Measurements from ENCODE around the gene INTS14. TPM values are rescaled to one million over a fixed set of nuclear protein-coding genes. Genes with fewer than 3 reads are reported as not detected.
"Not testable (repeated sequence)": the region's sequence is repeated elsewhere in the genome, so short reads cannot be mapped to it uniquely, and the experiment has no call there.

INTS14 gene
- total RNA-seq, 2 donors from 2014 or later, result 15.3 to 17.8 TPM

- intact Hi-C loops (cut with DNase I), result no loop called here
- no peak for ATAC-seq
- no peak for DNase-seq
These were observed 12.5 kb downstream of the INTS14 start for GRCh38 chr15:65598468-65598867.

- ATAC-seq, result no peak
- intact Hi-C loops (cut with DNase I), result no loop called here
- no peak for DNase-seq
These were observed 15.0 kb downstream of the INTS14 start for GRCh38 chr15:65595960-65596359.

DNA sequence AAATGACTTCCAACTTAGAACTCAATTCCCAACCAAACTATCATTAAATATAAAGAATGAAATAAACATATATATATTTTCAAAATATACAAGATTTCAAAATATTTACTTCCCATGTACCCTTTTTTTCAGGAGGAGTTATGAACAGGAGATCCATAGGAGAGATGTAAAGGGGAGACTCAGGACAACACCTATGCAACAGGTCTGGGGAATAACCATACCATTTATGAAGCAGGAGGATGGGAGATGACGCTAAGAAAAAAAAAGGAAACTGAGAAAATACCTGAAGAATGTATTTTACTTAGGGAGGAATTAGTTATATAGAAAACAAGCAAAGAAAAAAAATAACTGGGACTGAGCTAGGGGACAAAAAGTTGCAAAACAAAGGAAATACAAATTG, 23.8 kb downstream of the INTS14 start:
- ATAC-seq (no peak), DNase-seq (no peak)
- intact Hi-C loops (cut with DNase I), result no loop called here

DNA sequence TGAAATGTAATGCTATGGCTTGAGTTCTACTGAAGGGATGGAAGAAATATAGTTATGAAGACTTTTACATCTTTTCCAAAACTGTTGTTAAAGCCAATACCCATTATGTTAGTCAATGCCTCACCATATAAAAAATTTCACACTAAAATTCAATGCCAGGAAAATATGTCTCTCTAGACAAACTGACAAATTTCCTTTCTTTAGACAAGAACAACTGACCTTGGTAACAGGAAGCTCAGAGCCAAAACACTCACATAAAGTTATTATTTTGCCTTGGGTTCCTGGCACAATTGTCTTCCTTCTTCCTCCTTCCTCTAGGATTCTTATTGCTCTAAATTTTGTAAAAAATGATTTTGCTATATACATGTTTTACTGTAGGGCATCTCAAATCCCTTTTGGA, 26.7 kb downstream of the INTS14 start:
- DNase-seq (no peak), ATAC-seq (no peak)
- intact Hi-C loops (cut with DNase I), result no loop called here

- intact Hi-C loops (cut with DNase I), result no loop called here
- DNase-seq (no peak), ATAC-seq (no peak)
These were observed 27.2 kb downstream of the INTS14 start for GRCh38 chr15:65583701-65584100.

- ATAC-seq (peak in 1 of 2 donors; percentile 47), DNase-seq (no peak)
- intact Hi-C loops (cut with DNase I), result no loop called here
These were observed 30.6 kb downstream of the INTS14 start for GRCh38 chr15:65580287-65580686.

GRCh38 chr15:65579762-65580161, 31.2 kb downstream of the INTS14 start:
- intact Hi-C loops (cut with DNase I), result no loop called here
- no peak for ATAC-seq

GRCh38 chr15:65578904-65579728, 31.8 kb downstream of the INTS14 start:
- intact Hi-C loops (cut with DNase I), result no loop called here
- no peak for ATAC-seq
- DNase-seq, result no peak

More at GRCh38 chr15:65579762-65580161, 31.2 kb downstream of the INTS14 start:
- DNase-seq, result no peak

GRCh38 chr15:65577129-65577996, 33.6 kb downstream of the INTS14 start:
- ATAC-seq (peak in 1 of 2 donors; percentile 19), DNase-seq (no peak)
- intact Hi-C loops (cut with DNase I), result no loop called here

GRCh38 chr15:65576664-65577063, 34.3 kb downstream of the INTS14 start:
- intact Hi-C loops (cut with DNase I), result no loop called here
- ATAC-seq, result peak in 1 of 2 donors; percentile 42
- no peak for DNase-seq

DNA sequence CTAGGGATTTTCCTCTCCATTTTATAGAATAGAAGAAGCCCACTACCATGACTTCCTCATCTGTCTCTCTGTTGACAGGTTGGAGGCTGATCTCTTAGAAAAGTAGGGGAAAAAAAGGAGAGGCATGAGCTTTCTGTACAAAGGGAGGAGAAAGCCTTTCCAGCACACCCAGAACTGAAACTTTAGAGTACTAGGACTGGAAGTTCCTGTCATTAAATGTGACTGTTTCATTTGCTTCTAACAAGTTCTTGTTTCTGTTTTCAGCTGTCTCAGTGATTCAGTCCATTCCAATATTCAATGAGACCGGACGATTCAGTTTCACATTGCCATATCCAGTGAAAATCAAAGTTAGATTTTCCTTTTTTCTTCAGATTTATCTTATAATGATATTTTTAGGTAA, 39.0 kb downstream of the INTS14 start:
- ATAC-seq (no peak), DNase-seq (no peak)
- intact Hi-C loops (cut with DNase I), result no loop called here

DNA sequence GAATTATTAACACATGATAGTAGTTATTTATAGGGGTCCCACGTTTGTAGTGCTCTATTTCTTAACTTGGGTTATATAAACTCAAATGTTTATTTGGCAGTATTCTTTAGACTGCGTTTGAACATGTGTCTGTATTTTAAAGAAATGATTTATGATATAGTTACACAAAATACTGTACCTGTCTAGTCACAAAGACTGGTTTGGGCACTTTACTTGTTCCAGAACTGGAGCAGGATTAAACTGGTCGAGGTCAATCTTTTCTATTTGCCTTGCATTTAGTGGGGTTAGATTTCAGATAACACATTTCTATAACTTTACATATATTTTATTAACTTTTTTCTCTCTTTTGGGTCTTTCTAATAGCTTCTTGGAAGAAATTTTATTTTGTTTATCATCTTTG, 41.2 kb downstream of the INTS14 start:
- intact Hi-C loops (cut with DNase I), result no loop called here
- ATAC-seq, result no peak
- DNase-seq, result no peak

DNA sequence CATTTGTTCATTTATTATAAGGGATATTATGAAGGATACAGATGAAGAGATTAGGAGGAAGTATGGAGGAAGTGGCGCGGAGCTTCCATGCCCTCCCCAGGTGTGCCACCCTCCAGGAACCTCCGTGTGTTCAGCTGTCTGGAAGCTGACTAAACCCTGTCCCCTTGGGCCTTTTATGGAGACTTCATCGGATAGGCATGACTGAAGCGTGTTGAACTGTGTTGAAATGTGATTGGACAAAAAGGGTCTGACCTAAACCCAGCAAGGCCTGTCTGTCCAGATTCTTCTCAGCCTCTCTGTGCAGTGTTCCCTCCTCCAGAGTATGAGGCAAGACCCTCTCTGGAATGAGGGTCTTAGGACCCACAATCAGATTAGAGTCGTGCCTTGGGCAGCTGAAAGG, 49.0 kb downstream of the INTS14 start:
- intact Hi-C loops (cut with DNase I), result no loop called here
- no peak for ATAC-seq
- no peak for DNase-seq

DNA sequence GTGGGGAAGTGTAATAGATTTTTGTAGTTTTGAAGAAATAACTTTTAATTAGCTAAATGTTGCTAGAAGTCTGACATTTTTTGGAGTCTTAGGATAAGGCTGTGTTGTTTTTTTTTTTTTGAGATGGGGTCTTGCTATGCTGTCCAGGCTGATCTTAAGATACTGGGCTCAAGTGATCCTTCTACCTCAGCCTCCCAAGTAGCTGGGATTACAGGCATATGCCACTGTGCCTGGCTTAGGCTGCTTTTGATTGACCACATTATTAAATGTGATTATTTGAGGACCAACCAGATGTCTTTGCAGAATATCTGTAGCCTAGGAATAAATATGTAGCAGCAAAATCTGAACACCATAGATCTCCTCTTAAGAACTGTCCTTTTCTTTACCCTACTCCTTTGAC, 51.0 kb downstream of the INTS14 start:
- intact Hi-C loops (cut with DNase I), result no loop called here
- DNase-seq (no peak), ATAC-seq (no peak)

DNA sequence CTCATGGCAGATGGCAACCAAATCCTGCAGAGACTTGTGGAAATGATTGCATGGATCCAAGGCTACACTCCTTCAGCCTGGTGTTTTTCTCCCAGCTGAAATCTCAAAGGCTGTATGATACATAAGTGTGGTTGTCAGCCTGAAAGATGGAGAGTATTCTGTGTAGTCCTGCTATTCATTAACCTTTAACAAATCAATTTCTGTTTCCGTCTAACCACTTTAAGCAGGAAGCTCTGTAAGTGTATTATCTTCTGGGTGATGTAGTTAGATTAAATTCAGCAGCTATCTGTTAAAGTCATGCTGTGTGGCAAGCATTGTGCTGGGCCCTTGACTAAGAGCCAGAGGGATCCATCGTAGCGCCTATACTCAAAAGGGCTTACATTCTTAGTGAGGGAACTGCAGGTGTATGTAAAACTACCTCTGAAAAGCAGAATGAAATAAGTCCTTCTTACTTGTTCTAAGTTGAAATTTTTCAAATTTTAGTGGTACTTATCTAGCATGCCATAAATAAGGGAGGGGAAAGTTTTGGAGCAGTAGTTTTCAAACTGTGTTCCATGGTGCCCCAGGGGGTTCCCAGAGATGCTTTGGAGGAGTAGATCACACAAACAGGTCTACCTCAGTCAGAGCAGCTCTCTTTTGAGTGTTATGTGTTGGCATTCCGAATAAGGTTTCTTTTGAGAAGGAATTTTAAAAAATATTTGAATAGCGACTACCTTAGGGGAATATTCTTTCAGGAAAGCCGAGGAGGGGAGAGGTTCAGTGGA, 51.8 kb downstream of the INTS14 start:
- DNase-seq (no peak), ATAC-seq (no peak)
- intact Hi-C loops (cut with DNase I), result no loop called here

DNA sequence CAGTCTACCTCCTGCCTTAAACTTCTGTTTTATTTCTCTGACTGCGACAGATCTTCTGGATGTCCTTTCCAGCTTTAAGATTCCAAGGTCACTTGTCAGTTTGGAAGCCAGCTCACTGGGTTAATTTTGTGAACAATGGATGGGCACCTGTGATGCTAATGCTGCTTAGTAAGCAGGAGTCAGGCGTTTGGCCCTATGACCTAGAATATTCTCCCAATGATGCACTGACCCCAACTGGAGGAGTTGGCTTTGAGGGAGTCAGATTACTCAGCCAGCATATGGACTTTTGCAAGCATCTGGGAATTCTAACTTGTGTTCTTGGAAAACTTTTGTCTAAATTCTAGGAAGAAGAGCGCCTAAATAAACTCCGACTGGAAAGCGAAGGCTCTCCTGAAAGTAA, 52.6 kb downstream of the INTS14 start:
- DNase-seq, result no peak
- intact Hi-C loops (cut with DNase I), result no loop called here
- no peak for ATAC-seq

DNA sequence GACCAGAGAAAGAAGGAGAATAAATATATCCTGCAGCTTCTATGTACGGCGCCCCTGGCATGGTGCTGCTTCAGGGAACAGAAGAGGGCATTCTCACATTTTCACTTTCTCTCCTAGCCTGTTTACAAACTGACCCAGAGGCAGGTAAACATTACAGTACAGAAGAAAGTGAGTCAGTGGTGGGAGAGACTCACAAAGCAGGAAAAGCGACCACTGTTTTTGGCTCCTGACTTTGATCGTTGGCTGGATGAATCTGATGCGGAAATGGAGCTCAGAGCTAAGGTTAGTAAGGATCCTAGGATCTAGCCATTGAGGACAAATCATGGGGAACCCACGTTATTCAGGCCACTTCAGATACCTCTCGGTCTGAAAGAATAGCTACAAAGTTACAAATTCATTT, 54.3 kb downstream of the INTS14 start:
- intact Hi-C loops (cut with DNase I), result no loop called here
- ATAC-seq (no peak), DNase-seq (no peak)

DNA sequence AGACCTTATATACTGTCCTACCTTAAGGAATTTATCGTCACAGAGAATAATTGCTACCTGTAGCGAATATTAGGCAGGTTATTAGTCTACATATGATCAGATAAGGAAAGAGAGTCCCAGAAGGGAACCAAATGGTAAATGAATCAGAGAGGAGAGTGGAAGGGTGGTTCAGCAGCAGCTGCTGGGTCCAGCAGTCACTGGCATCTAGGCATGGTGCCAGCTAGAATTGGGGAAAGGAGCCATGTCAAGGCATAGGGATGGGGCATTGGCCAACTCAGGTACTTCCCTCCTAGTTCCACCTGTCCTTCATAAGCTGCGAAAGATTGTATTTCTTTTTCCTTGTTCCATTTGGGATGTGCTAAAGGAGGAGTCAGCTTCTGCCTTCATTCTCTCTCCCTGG, 57.2 kb downstream of the INTS14 start:
- ATAC-seq, result no peak
- no peak for DNase-seq
- intact Hi-C loops (cut with DNase I), result no loop called here

DNA sequence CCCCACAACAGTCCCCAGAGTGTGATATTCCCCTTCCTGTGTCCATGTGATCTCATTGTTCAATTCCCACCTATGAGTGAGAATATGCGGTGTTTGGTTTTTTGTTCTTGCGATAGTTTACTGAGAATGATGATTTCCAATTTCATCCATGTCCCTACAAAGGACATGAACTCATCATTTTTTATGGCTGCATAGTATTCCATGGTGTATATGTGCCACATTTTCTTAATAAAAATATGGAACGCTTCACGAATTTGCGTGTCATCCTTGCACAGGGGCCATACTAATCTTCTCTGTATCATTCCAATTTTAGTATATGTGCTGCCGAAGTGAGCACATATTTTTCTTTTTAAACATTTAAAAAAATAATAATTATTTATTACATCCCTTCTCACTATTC, 58.1 kb downstream of the INTS14 start:
- DNase-seq; intact Hi-C loops (cut with DNase I); ATAC-seq: not testable (repeated sequence)

GRCh38 chr15:65551183-65551582, 59.7 kb downstream of the INTS14 start:
- DNase-seq, result no peak
- no peak for ATAC-seq
- intact Hi-C loops (cut with DNase I), result no loop called here
